HuH-7 (cell line): Measurements from ENCODE around the gene ZNF232.
"Not testable (repeated sequence)": the region's sequence is repeated elsewhere in the genome, so short reads cannot be mapped to it uniquely, and the experiment has no call there.

Experiments used
- DNase-seq: peaks from one replicate; pipeline ENCODE4 v3.0.0; 2011; ENCODE audit warnings: low spot score

Gene ZNF232

DNA sequence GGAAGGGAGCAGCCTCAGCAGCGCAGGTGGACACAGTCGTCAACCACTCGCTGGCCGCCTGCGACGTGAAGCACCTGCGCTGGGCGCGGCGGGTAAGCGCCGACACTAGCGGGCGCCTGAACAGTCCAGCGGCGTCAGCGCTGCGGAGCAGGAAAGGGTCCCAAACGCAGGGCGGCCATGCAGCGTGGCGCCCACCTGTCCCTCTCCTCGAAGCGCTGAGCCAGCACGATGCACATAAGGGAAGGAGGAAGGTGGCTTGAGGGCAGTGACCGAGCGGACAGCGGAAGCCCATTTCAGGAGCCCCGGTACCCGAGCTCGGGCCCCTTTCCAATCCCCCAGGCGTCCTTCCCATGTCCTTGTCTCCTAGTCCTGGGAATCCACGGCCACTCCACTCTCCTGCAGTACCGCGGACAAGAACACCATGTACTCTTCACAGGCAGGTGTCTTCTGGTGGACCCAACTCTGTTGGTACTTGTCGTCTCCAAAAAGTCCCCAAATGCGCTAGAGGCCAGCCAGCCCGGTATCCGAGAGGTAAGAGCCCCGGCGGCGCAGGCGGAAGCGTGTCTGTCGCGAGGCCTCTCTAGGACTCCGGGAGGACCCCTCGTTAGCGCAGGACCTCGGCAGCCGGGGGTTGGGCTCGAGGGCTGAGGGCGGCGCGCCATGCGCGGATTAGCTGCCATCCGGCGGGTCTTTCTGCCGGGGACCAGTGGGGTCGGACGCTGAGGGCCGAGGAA is 14.4 kb downstream of the ZNF232 start:
- no peak for DNase-seq

DNA sequence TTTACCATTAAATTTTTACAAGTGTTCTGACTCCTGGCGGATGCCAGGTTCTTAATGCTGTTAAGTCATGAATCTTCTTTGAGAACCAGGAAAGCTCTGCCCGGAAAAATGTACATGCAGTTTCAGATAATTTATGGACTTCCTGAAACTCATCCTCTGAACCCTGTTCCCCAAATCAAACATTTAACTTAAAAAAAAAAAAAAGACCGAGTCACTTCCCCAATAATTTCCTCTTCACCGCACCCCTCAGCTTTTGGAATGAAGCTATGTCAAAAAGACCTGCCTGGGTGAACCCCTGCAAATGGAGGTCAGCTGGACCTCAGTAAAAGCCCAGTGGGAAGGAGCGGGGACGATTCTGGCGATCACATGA is 15.0 kb downstream of the ZNF232 start:
- no peak for DNase-seq

DNA sequence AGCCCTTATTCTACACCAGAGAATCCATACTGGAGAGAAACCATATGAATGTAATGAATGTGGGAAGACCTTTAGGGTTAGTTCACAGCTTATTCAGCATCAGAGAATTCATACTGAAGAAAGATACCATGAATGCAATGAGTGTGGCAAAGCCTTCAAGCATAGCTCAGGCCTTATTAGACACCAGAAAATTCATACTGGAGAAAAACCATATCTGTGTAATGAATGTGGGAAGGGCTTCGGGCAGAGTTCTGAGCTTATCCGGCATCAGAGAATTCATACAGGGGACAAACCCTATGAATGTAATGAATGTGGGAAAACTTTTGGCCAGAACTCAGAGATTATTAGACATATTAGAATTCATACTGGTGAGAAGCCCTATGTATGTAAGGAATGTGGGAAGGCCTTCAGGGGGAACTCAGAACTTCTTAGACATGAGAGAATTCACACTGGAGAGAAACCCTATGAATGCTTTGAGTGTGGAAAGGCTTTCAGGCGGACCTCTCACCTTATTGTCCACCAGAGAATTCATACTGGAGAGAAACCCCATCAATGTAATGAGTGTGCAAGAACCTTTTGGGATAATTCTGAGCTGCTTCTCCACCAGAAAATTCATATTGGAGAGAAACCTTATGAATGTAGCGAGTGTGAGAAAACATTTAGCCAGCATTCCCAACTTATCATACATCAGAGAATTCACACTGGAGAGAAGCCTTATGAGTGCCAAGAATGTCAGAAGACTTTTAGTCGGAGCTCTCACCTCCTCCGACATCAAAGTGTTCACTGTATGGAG is 19.3 kb downstream of the ZNF232 start:
- DNase-seq: no peak

DNA sequence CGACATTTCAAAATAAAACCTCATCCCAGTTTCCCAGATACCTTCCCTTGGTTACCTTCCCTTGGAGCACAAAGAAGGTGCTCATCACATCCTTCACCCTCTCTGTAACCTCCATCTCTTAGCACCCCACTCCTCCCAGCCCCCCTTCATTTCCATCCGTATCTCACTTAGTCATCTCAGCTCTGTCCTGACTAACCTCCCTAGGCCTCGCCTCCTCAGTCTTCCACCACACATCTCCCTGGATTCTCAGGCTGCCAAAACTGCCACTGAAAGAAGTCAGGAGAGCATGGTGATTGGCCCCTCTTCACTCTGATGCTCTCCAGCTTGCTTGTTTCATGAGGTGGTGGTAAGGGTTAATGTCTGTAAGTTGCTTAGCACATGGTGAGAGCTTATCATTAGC is 31.1 kb downstream of the ZNF232 start:
- no peak for DNase-seq

DNA sequence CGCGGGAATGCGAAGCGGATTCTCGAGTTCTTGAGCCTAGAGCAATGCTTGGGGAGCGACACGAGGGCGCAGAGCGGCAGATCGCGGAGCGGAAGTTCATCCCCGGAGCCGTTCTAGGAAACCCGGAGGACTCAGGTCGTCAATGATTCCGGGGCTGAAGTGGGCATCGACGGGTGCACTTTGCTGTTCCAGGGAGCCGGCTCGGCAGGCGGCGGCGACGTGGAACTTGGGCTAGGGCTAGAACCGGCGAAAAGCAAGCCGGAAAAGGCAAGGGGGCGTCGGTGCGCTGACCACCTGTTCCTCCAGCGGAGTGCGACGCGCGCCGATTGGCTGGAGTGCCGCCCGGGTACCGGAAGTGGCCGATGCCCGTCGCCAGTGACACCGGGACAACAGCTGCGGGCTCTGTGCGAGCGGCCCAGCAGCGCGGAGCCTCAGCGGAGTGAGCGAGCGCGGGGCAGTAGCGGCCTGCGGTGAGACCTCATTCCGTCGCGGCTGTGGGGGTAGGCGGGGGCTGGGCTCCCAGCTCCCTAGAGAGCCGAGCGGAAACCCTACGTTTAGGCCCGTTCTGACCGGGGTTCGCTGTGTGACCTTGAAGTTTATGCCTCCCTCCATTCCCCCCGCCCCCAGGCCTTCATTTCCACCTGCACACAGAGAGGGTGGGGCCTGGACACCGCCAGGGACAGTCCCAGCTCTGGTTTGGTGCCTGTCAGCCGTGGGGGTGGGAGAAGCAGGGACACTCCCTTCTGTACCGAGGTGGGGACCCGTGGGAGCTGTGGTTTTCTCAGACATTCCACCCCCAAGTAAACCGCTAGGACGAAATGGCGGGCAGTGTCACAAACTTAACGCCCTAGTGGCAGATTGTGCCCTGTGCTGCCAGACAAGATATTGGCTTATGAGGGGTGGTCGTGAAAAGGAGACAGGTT is 33.3 kb downstream of the ZNF232 start, which contains the start of gene ZFP3:
Gene ZFP3 (plus strand): TSS at position 362 of the 923 bp plus-strand sequence. CDS start 13,038 bp downstream, outside the sequence.
- no peak for DNase-seq

DNA sequence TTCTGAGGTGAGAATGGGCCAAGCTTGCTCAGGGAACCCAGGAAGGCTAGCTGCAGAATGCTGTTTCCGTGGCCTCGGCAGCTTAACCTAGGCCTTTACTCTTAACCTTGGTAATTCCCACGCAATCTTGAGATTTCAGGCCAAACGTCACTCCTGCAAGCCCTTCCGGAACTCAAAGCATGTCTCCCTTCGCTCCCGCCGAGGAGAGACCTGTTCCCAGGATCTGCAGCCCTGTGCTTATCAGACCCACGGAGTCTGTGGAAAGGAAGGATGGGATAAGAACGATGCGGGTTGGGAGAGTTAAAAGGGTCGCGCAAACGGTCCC is 33.9 kb downstream of the ZNF232 start:
- no peak for DNase-seq

DNA sequence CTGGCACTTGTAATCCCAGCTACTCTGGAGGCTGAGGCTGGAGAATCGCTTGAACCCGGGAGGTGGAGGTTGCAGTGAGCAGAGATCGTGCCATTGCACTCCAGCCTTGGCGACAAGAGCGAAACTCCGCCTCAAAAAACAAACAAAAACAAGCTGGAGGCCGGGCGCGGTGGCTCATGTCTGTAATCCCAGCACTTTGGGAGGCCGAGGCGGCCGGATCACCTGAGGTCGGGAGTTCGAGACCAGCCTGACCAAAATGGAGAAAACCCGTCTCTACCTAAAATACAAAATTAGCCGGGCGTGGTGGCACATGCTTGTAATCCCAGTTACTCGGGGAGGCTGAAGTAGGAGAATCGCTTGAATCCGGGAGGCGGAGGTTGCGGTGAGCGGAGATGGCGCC is 34.4 kb downstream of the ZNF232 start:
- DNase-seq: not testable (repeated sequence)

DNA sequence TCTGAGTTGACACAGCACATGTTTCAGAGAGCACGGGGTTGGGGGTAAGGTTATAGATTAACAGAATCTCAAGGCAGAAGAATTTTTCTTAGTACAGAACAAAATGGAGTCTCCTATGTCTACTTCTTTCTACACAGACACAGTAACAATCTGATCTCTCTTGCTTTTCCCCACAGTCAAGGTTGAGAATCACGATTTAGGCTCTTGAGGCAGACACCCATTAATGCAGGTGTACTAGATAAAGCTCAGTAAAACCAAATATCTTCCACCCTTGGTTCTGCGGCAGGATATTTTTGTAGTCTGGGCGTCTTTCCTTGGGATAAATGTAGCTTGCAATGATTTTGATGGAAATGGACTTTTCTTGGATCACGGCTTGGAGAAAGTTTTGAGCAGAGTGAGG is 36.2 kb downstream of the ZNF232 start:
- not testable (repeated sequence) for DNase-seq

DNA sequence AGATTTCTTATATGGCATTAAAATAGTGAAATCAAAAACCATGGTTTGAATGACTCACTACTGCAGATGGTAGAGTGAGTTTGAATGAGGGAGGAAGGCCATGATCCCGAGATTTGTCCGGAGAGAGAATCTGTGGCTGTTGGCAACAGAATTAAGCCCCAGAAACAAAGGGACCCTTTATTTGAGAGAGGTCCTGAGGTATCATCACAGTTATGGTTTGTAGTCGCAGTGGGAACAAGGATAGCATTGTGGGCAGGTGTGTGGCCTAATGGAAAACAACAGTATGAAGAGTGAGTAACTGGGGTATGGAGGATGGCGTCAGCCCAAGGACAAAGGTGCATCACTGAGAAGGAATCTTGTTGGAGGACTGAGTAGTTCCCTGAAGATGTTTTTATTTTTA is 42.0 kb downstream of the ZNF232 start:
- DNase-seq: no peak

DNA sequence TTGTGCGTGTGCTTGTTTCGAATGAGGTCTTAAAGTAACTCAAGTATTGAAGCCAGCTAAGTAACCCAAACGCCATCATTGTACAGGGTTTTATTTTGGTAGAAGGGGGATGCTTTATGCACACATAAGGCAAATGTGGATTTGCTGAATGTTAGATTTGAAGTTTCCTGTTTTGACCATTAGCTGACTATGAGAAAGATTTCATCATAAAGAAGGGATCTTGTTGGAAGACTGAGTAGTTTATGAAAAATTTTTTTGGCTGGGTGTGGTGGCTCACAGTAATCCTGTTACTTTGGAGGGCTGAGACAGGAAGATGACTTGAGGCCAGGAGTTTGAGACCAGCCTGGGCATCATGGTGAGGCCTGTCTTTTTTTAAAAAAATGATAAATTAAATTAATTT is 43.4 kb downstream of the ZNF232 start:
- DNase-seq: no peak

DNA sequence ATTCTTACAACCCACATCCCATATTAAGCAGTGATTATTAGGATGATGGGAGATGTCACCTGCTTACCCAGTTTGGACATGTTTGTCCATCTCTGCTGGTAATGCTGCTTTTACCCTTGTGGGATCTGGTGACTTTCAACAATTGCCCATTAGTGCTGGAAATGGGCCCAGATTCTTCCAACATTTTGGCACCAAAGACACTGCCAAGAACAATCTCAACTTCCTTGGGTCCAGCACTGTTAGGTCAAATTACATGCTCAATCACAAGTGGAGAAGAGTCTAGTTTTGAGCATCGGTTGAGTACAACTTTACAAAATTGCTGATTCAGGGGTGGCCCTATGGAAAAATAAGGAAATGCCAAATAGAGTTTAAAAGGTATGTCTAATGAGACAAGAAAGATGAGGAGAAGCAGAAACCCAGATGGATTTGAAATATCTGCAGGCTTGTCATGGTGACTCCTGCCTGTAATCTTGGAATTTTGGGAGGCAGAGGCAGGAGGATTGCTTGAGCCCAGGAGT is 46.4 kb downstream of the ZNF232 start:
- no peak for DNase-seq
